ENCODE data around the gene CCDC187.

GRCh38 chr9:136255896-136256890, 47.7 kb downstream of the CCDC187 start:
- TF ChIP-seq CTCF (IDR thresholded peaks at IDR 0.05), result no peak
- TF ChIP-seq POLR2AphosphoS5 (IDR thresholded peaks at IDR 0.05), result no peak
- no peak for TF ChIP-seq EP300 (IDR thresholded peaks at IDR 0.05)
